HG03565 (cell line): ENCODE data around the gene VPS36.
"Not testable (repeated sequence)": the region's sequence is repeated elsewhere in the genome, so short reads cannot be mapped to it uniquely, and the experiment has no call there.

ENCODE experiments used
- ATAC-seq: cut with Tn5 transposase; IDR thresholded peaks from one replicate; pipeline ENCODE4 v1.9.1; 2021; ENCODE audit warnings: mild to moderate bottlenecking, moderate library complexity; ENCODE audit not compliant: unreplicated experiment

VPS36 gene

DNA sequence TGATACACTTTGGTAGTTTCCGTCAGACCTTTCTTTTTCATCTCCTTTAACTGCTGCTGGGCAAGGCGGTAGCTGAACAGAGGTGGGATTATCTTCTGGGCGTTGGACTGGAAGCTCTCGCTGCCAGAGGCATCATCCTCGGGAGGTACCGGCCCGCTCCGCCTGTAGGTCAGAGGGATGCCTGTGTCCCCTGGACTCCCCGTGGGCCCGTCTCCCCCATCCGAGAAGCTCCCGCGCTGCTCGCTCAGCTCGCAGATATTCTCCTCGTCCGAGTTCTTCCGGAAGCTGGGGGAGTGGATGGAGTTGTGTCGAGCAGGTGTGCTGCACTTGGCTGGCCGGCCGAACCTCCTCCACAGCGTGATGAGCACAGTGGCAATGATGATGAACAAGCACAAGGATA is 72.1 kb downstream of the VPS36 start:
- ATAC-seq, result no peak

DNA sequence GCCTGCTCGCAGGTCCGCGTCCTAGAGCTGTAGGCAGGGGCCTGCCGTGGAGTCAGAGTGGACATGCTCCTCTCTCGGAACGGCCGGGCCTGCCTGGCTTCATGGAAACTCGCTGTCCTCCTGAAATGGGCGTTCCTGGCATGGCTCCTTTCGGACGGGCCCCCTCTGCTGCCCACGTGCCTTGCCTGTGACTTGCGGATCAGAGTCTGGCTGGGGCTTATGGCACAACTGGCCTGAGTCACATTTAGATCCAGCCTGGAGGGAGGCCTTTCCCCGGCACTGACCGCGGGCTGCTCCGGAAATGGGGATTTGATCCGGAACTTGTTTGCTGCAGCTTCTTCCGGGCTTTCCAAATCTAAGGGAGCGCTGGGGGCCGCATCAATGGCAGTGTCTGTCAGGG is 72.5 kb downstream of the VPS36 start:
- no peak for ATAC-seq

DNA sequence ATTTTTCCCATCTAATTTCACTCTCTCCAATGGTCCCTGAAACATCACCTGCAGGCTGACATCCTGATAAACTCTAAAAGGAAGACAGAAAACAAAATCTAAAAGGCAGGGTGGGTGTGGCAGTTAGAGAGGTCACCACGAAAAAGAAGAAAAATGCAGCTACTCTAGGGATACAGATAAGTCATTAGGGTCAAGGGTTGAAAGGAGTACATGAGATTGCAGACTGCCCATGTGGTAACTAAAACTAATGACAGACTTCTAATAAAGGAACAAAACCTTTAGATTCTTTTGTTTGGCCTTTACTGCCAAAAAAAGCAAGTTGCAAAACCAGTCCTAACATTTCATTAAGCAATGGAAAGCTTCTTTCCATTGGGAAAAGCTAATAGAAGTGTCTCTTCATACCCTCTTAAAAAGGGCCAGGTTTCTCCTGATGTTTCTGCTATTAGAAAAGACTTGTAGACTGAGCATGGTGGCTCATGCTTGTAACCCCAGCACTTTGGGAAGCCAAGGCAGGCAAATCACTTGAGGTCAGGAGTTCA is 75.5 kb downstream of the VPS36 start:
- no peak for ATAC-seq

DNA sequence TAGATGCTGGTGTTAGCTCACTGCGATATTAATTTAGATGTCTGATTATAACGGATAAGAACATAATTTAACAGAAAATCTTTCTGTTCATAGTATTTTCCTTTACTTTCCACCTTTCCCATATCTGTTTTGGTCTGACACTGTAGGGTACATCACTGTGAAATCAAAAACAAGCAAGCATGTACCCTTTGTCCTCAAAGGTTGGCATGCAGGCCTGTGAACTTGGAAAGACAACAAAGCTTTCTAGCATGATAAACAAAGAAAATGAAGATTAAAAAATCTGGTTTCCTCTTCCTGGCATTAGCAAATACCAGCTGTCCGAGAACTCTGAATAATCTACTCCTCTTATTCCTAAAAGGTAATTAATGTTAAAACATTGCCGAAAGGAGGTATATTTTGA is 76.0 kb downstream of the VPS36 start:
- ATAC-seq, result no peak

DNA sequence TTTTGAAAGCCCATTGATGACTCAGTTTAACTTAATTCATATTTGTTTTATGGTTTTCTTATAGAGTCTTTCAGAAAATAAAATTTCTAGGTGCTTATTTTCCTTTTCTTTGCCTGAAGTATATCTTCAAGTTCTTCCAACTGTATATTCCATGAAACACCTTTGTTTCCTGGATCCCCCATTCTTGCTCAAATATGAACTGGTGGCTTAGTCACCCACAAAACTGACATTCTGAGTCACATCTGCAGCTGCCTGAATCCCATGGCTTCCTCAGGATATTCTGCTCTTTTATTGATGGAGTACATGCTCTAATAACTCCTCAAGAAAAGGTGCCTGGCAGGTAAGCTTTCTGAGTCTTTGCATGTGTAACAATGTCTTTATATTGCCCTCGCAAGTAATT is 77.2 kb downstream of the VPS36 start:
- ATAC-seq, result not testable (repeated sequence)

DNA sequence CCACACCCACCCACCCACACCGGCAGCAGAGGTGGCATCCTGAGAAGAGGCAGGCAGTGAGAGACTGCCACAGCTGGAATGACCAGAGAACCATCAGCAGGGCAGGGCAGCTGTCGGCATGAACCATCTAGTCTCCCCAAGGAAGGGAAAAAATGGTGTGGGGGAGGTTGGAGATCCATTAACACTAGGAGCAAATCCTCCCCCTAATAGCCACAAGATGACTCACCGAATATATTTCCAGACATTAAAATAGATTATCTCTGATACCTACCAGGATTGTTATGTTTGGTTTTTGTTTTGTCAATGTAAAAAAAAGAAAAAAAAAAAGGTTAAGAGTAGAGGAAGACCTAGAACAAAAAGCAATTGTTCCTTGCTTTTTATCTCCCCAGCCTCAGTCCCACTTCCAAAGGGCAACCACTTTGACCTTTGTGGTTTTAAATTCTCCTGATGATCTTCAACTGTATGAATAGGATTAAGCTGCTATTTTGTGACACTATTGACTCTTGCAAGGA is 78.6 kb downstream of the VPS36 start:
- ATAC-seq, result no peak

DNA sequence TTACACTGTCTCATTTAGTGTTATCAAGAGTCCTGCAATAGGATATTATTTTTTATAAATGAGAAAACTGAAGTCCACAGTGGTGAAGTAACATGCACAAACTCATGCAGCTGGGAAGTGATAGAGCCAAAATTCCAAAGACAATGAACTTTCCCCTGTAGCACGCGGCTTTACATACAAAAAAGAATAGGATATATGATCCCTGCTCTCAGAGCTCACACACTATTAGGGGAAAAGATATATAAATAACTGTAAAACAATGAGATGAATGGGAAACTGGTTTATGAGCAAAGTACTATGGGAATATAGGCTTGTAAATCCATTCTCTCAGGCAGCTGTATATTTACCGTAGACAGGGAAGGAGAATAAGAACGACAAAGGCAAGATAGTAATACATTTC is 84.1 kb downstream of the VPS36 start:
- ATAC-seq, result no peak
